HFF-Myc (cell line): ENCODE measurements around the gene GPR32.
A peak's percentile ranks its signal among the peaks of the same experiment; 100 is the strongest.

Experiments
- DNase-seq: peaks from one replicate; pipeline ENCODE4 v3.0.0-alpha.2; 2011; ENCODE audit warnings: low read depth; ENCODE audit errors: extremely low read depth
- H3K4me3 ChIP-seq: replicated peaks from 2 replicates; pipeline ENCODE4 v1.5.1; 2011; ENCODE audit warnings: low read depth, mild to moderate bottlenecking, control low read depth, low read length
- TF ChIP-seq, protein P1 (sequence below): IDR thresholded peaks from 2 replicates; pipeline ENCODE4 v1.5.1; 2012; ENCODE audit warnings: mild to moderate bottlenecking, low read depth, low read length, control low read depth; ENCODE audit errors: missing control alignments

The GPR32 gene

DNA sequence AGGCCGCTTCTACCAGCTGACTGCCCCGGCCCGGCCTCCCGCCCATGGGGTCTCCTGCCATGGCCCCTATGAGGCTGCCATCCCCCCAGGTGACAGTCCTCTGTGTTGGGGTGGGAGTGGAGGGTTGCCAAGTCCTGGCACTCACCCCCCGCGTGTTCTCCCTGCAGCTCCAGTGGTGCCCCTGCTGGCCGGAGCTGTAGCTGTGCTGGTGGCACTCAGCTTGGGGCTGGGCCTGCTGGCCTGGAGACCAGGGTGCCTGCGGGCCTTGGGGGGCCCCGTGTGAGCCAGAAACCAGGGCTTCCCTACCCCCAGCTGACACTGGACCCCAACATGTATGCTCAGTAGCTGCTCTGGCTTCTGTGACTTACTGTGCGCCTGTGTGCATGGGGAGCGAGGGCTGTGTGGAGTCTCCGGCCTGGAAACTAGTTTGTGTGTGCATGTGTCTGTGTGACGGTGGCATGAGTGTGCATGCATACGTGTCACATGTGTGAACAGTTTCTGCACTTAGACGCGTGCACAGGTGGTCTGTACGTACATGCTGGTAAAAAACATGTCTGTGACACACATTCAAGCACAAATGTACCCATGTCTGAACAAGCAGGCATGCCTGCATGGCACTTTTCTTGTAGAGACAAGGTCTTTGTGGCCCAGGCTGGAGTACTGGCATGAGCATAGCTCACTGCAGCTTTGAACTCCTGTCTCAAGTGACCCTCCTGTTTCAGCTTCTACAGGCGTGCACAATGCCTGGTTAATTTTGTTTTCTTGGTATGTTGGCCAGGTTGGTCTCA is 24.8 kb downstream of the GPR32 start:
- TF ChIP-seq, protein P1, sequence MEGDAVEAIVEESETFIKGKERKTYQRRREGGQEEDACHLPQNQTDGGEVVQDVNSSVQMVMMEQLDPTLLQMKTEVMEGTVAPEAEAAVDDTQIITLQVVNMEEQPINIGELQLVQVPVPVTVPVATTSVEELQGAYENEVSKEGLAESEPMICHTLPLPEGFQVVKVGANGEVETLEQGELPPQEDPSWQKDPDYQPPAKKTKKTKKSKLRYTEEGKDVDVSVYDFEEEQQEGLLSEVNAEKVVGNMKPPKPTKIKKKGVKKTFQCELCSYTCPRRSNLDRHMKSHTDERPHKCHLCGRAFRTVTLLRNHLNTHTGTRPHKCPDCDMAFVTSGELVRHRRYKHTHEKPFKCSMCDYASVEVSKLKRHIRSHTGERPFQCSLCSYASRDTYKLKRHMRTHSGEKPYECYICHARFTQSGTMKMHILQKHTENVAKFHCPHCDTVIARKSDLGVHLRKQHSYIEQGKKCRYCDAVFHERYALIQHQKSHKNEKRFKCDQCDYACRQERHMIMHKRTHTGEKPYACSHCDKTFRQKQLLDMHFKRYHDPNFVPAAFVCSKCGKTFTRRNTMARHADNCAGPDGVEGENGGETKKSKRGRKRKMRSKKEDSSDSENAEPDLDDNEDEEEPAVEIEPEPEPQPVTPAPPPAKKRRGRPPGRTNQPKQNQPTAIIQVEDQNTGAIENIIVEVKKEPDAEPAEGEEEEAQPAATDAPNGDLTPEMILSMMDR, result peak; percentile 32
- H3K4me3 ChIP-seq, result no peak overlapping the region
- peak; percentile 15 for DNase-seq

DNA sequence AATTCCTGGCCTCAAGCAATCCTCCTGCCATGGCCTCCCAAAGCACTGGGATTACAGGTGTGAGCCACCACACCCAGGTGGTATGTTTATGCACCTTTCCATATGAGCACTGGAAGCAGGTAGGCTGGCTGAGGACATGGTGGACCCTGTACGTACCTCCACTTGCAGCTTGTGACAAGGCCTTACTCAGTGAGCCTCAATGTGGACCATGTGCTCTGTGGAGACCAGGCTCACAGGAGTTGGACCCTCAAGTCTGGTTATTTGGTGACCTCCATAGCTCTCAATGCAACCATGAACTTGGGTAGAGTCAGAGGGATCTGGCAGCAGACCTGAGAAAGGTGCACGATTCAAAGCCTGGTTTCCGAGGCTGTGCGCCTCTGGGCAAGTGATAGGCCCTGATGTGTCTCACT is 25.4 kb downstream of the GPR32 start:
- H3K4me3 ChIP-seq, result no peak overlapping the region
- no peak for DNase-seq
- TF ChIP-seq, protein P1, result no peak

DNA sequence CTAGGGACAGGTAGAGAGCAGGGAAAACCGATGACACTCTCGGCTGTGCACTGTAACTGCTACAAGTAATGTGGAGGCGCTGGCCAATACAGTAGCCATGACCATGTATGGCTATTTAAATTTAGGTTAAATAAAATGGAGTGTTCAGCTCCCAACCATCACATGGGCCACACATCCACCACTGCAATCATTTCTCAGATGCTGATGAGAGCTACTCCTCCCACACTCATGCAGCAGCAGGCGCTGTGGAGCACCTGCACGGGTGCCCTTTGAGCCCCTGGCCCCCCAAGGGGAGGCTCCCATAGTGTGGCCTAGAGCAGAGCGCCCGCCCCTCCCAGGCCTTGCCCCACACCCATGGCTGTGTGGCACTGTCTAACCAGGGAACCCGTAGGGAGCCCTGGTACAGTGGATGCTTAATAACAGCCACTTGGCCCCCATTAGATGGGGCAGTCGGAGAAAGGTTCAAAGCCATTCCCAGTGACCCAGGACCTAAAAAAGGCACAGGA is 25.9 kb downstream of the GPR32 start:
- H3K4me3 ChIP-seq, result no peak overlapping the region
- TF ChIP-seq, protein P1, result peak; percentile 7
- DNase-seq, result no peak

DNA sequence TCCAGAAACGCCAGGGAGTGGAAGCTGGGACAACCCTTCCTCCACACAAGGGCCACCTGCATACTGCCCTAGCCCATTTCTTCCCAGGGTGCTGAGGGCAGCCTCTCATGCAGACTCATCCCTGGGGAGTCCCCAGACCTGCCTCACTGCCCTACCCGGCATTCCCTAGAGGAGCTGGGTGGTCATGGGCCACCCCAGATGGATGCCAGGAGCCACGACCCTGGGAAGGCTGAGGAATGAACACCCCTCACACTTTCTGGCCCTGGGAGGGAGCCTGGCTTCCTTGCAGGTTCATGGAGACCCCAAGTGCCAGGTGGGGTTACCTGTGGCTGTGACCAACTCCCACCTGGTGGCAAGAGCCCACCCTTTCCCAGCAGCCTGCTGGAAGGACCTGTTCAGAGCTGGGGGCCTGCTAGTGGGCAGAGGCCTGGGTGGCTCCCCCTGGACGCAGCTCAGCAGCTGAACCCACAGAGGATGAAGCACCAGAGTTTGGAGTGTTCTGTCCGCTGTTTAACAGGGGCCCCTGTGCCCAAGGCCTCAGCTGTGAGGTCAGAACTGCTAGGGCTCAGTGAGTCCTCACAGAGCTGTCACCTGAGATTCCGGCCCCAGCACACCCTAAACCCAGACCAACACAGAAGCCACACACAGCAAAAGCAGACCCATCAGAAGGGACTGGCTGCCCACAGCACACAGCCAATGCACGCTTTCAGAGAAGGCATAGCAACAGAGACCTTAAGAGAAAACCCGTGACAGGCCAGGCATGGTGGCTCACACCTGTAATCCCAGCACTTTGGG is 26.6 kb downstream of the GPR32 start:
- H3K4me3 ChIP-seq, result no peak overlapping the region
- no peak for DNase-seq
- TF ChIP-seq, protein P1, result no peak

DNA sequence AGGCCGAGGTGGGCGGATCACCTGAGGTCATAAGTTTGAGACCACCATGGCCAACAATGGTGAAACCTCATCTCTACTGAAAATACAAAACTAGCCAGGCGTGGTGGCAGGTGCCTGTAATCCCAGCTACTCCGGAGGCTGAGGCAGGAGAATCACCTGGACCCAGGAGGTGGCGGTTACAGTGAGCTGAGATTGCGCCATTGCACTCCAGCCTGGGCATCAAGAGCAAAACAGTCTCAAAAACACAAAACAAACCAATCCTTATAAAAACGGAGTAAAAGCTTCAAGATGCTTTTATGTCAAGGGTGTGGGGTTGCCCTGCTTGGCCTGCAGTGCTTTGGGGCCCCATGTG is 27.1 kb downstream of the GPR32 start:
- DNase-seq, result no peak
- no peak overlapping the region for H3K4me3 ChIP-seq
- TF ChIP-seq, protein P1, result no peak

DNA sequence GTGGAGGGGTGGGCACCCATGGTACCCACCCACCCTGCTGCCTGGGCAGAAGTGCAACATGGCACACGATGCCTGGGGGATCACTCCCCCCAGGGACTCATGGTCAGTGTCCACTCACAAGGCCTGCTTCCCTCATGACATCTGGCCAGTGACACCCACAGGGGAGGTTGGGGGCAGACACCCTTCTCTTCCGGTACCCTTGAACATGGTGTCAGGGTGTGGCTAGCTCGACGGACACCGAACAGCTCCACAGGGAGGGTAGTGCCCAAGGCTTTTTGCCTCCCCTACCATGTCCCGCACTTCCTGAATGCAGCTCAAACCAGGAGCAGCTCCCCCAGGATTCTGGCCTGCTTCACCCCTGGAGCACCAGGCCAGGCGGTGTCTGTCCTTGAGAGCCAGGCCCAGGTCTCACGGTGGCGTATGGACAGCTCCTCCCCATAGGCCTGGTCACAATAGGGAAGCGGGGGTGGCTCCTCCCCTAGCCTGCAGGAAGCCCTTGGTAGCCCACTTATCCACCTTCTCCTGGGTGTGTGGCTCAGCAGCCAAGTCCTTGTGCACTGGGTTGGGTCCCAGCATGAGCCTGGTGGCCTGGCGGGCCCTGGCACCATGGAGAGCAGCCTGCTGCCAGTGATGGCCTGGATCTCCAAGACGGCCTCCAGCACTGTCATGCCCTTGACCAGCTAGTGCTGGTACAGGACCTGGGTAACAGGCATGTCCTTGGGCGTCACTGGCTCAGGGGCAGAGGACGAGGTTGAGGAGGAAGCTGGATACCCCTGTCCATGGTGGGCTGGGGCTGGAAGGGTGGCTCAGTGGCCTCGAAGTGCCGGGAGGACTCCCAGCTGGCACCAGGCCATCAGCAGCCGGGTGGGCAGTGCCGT is 27.8 kb downstream of the GPR32 start:
- no peak for DNase-seq
- no peak overlapping the region for H3K4me3 ChIP-seq

More for the DNA sequence above, 27.8 kb downstream of the GPR32 start:
- TF ChIP-seq, protein P1, result no peak
